ENCODE measurements around the gene ZMAT2.
"Not testable (repeated sequence)": the region's sequence is repeated elsewhere in the genome, so short reads cannot be mapped to it uniquely, and the experiment has no call there.

Gene ZMAT2

GRCh38 chr5:140710899-140711552 lies 10.8 kb downstream of the ZMAT2 start:
- peak; percentile 88 for DNase-seq

- no peak for DNase-seq
These were observed 11.5 kb downstream of the ZMAT2 start for GRCh38 chr5:140711794-140712193.

GRCh38 chr5:140713562-140714094 lies 13.4 kb downstream of the ZMAT2 start:
- no peak for DNase-seq

GRCh38 chr5:140716238-140716637 lies 16.0 kb downstream of the ZMAT2 start:
- DNase-seq = not testable (repeated sequence)

GRCh38 chr5:140718266-140718592 lies 18.0 kb downstream of the ZMAT2 start:
- no peak for DNase-seq

GRCh38 chr5:140720738-140721137 lies 20.5 kb downstream of the ZMAT2 start:
- DNase-seq = peak; percentile 10

DNA sequence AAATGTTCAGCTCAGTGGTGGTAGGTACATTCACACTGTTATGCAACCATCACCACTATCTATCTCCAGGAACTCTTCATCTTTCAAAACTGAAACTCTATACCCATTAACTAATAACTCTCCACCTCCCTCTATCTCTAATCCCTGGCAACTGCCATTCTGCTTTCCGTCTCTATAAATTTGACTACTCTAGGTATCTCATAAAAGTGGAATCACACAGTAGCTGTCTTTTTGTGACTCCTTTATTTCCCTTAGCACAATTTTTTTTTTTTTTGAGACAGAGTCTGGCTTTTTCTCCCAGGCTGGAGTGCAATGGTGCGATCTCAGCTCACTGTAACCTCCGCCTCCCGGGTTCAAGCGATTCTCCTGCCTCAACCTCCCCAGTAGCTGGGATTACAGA lies 21.1 kb downstream of the ZMAT2 start:
- not testable (repeated sequence) for DNase-seq

- DNase-seq = peak; percentile 90
These were observed 25.7 kb downstream of the ZMAT2 start for GRCh38 chr5:140725799-140726471.

GRCh38 chr5:140733098-140733497 lies 32.9 kb downstream of the ZMAT2 start:
- no peak for DNase-seq

DNA sequence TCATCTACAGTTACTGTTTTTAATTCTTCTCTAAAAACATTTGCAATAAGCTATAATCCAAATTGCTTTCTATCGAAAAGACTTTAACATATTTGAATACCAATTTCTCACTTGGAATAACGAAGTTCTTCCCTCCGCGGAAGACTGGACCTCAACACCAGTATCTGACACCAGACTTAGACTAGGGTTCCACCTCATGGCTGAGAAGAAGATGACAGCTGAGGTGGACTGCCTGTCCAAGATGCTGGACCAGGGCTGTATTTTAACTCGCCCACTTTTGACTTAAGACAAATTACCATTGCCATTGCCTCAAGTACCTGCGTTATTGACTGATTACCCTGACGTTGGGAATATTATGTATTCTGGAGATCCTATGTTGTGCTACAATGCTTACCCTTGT lies 34.1 kb downstream of the ZMAT2 start:
- no peak for DNase-seq

- DNase-seq = no peak
These were observed 37.2 kb downstream of the ZMAT2 start for GRCh38 chr5:140737486-140737885.

GRCh38 chr5:140741967-140742366 lies 41.7 kb downstream of the ZMAT2 start:
- no peak for DNase-seq

GRCh38 chr5:140753561-140753960 lies 53.3 kb downstream of the ZMAT2 start:
- no peak for DNase-seq

All from NCI-H2227 treated with DMSO at 0.1 percent for 48 hours (cell line).